H9 (cell line): ENCODE measurements around the gene CYP1A1. TPM values are rescaled to one million over a fixed set of nuclear protein-coding genes. Genes with fewer than 3 reads are reported as not detected.

Source experiments
- DNase-seq: peaks from one replicate; pipeline ENCODE4 v3.0.0-alpha.2; 2017
- H2AFZ ChIP-seq: one replicate; pipeline ENCODE4 v1.6.1; 2013; ENCODE audit warnings: mild to moderate bottlenecking, low read length, control low read depth, moderate library complexity
- H2AK5ac ChIP-seq: 2 replicates; pipeline ENCODE4 v1.6.1; 2013; ENCODE audit warnings: low read length, control low read depth, mixed read lengths; ENCODE audit not compliant: insufficient read length
- H2BK120ac ChIP-seq: one replicate; pipeline ENCODE4 v1.6.1; 2013; ENCODE audit warnings: low read depth, mild to moderate bottlenecking, low read length, control low read depth, inconsistent platforms; ENCODE audit not compliant: poor library complexity, severe bottlenecking
- H2BK12ac ChIP-seq: 2 replicates; pipeline ENCODE4 v1.6.1; 2013; ENCODE audit warnings: low read length, control low read depth, mixed read lengths, low read depth; ENCODE audit not compliant: insufficient read length
- H2BK15ac ChIP-seq: 2 replicates; pipeline ENCODE4 v1.6.1; 2013; ENCODE audit warnings: low read depth, low read length, control low read depth
- H2BK20ac ChIP-seq: one replicate; pipeline ENCODE4 v1.6.1; 2013; ENCODE audit warnings: low read depth, mild to moderate bottlenecking, low read length, control low read depth, inconsistent platforms; ENCODE audit not compliant: poor library complexity, severe bottlenecking
- H2BK5ac ChIP-seq: 2 replicates; pipeline ENCODE4 v1.6.1; 2013; ENCODE audit warnings: low read length, control low read depth, mixed read lengths; ENCODE audit not compliant: insufficient read length
- H3K14ac ChIP-seq: 2 replicates; pipeline ENCODE4 v1.6.1; 2013; ENCODE audit warnings: low read length, control low read depth; ENCODE audit not compliant: insufficient read depth
- H3K18ac ChIP-seq: 2 replicates; pipeline ENCODE4 v1.6.1; 2013; ENCODE audit warnings: low read depth, mild to moderate bottlenecking, mixed read lengths, low read length, control low read depth; ENCODE audit not compliant: insufficient read length
- H3K23ac ChIP-seq: 2 replicates; pipeline ENCODE4 v1.6.1; 2013; ENCODE audit warnings: low read length, control low read depth, mixed read lengths, low read depth; ENCODE audit not compliant: insufficient read length
- H3K23me2 ChIP-seq: 2 replicates; pipeline ENCODE4 v1.6.1; 2013; ENCODE audit warnings: low read depth, mild to moderate bottlenecking, mixed read lengths, low read length, control low read depth; ENCODE audit not compliant: insufficient read length, poor library complexity, severe bottlenecking
- H3K27ac ChIP-seq: 2 replicates; pipeline ENCODE4 v1.5.1; 2013; ENCODE audit warnings: low read length, control low read depth, mixed read lengths, low read depth; ENCODE audit not compliant: insufficient read length
- H3K27me3 ChIP-seq: 2 replicates; pipeline ENCODE4 v1.6.1; 2013; ENCODE audit warnings: low read length, control low read depth, inconsistent platforms; ENCODE audit not compliant: insufficient read depth
- H3K4ac ChIP-seq: 2 replicates; pipeline ENCODE4 v1.6.1; 2013; ENCODE audit warnings: low read depth, mild to moderate bottlenecking, control low read depth, inconsistent platforms, low read length, moderate library complexity
- H3K4me1 ChIP-seq: 2 replicates; pipeline ENCODE4 v1.6.1; 2013; ENCODE audit warnings: low read length, control low read depth, inconsistent platforms; ENCODE audit not compliant: insufficient read depth
- H3K4me2 ChIP-seq: 2 replicates; pipeline ENCODE4 v1.6.1; 2013; ENCODE audit warnings: low read length, control low read depth, mixed read lengths; ENCODE audit not compliant: insufficient read length, insufficient read depth
- H3K56ac ChIP-seq: 2 replicates; pipeline ENCODE4 v1.6.1; 2013; ENCODE audit warnings: low read depth, mild to moderate bottlenecking, mixed read lengths, low read length, control low read depth; ENCODE audit not compliant: insufficient read length
- H3K79me1 ChIP-seq: 2 replicates; pipeline ENCODE4 v1.6.1; 2013; ENCODE audit warnings: low read depth, mild to moderate bottlenecking, moderate library complexity, low read length, control low read depth, inconsistent platforms; ENCODE audit not compliant: insufficient read depth, poor library complexity, severe bottlenecking
- H3K79me2 ChIP-seq: 2 replicates; pipeline ENCODE4 v1.6.1; 2013; ENCODE audit warnings: low read length, control low read depth, inconsistent platforms; ENCODE audit not compliant: insufficient read depth
- H3K9ac ChIP-seq: 2 replicates; pipeline ENCODE4 v1.6.1; 2013; ENCODE audit warnings: low read length, control low read depth, mixed read lengths; ENCODE audit not compliant: insufficient read length; ENCODE audit errors: extremely low read depth
- H3K9me3 ChIP-seq: one replicate; pipeline ENCODE4 v1.6.1; 2013; ENCODE audit warnings: low read depth, low read length, inconsistent platforms; ENCODE audit not compliant: control insufficient read depth
- H3T11ph ChIP-seq: one replicate; pipeline ENCODE4 v1.6.1; 2013; ENCODE audit warnings: mild to moderate bottlenecking, low read length, control low read depth, inconsistent platforms
- H4K20me1 ChIP-seq: one replicate; pipeline ENCODE4 v1.6.1; 2013; ENCODE audit not compliant: control insufficient read depth, insufficient read length, insufficient read depth
- H4K5ac ChIP-seq: 2 replicates; pipeline ENCODE4 v1.6.1; 2013; ENCODE audit warnings: low read depth, mild to moderate bottlenecking, mixed read lengths, low read length, control low read depth; ENCODE audit not compliant: insufficient read length
- H4K8ac ChIP-seq: replicated peaks from 2 replicates; pipeline ENCODE4 v1.6.1; 2013; ENCODE audit warnings: low read length, control low read depth, mixed read lengths, low read depth; ENCODE audit not compliant: insufficient read length
- H4K91ac ChIP-seq: 2 replicates; pipeline ENCODE4 v1.6.1; 2013; ENCODE audit warnings: low read depth, mild to moderate bottlenecking, moderate library complexity, mixed read lengths, low read length, control low read depth; ENCODE audit not compliant: insufficient read length
- H3K27ac Mint-ChIP-seq, 3 experiments: 2 replicates in 2 of 3; 3 replicates in 1 of 3; pipeline ENCODE4 v1.8.0; 2020 to 2021; ENCODE audit warnings: mixed read lengths in 3 of 3, mild to moderate bottlenecking in 1 of 3, moderate library complexity in 1 of 3
- H3K27me3 Mint-ChIP-seq: 2 replicates; pipeline ENCODE4 v1.8.0; 2021; ENCODE audit warnings: low read depth, mild to moderate bottlenecking, moderate library complexity, mixed read lengths
- H3K36me3 Mint-ChIP-seq, 3 experiments: 2 replicates in 2 of 3; 3 replicates in 1 of 3; pipeline ENCODE4 v1.8.0; 2020 to 2021; ENCODE audit warnings: low read depth in 3 of 3, mixed read lengths in 3 of 3; ENCODE audit not compliant: insufficient read depth in 1 of 3
- H3K4me1 Mint-ChIP-seq, 2 experiments: 2 replicates each; pipeline ENCODE4 v1.8.0; 2020; ENCODE audit warnings: mixed read lengths in 2 of 2
- H3K4me3 Mint-ChIP-seq, 2 experiments: 2 replicates in 1 of 2; 3 replicates in 1 of 2; pipeline ENCODE4 v1.8.0; 2020 to 2021; ENCODE audit warnings: mild to moderate bottlenecking in 2 of 2, mixed read lengths in 2 of 2, moderate library complexity in 1 of 2
- H3K9me3 Mint-ChIP-seq, 2 experiments: 2 replicates in 1 of 2; 3 replicates in 1 of 2; pipeline ENCODE4 v1.8.0; 2020; ENCODE audit warnings: mild to moderate bottlenecking in 2 of 2, mixed read lengths in 2 of 2, moderate library complexity in 1 of 2
- total RNA-seq: library from RNA; stranded (reverse); gene quantifications from 2 replicates; pipeline ENCODE4 v1.2.1, GENCODE V29; 2021
- TF ChIP-seq, protein P1 (sequence below): fragments of 200-600 bp; sonication (generic); conservative IDR thresholded peaks from 3 replicates; pipeline ENCODE4 v1.8.0; 2021; ENCODE audit warnings: antibody characterized with exemption, mild to moderate bottlenecking

CYP1A1 gene
- total RNA-seq, 1 experiment from 2014 or later, result 0.33 TPM

DNA sequence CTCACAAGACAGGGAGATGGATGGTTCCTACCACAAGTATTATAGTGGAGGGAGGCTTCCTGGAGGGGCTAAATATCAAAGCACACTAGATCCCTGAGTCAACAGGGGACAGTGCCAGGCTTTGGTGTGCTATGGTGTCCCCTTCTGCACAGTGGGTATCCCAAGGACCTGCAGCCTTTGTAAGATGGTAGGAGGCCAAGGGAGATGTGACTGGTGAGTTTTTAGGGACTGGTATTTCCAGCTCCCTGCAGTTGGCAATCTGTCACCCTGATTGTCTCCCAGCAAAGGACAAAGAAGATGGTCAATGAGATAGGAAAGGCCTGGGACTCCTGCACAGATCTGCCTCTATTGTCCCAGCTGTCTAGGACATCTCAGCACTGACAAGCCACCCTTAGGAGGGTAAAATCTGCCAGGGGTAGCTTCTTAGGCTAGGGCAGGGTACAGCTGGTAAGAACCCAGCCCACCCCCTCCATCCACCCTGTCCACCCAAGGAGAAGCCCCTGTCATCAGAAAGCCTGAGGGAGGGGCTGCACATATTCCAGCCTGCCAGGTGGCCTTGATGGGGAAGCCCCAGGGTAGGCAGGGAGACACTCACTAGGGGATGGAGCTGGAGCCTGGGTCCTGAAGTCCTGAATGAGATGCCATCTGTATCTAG lies 631 bp downstream of the CYP1A1 start:
- no peak overlapping the region for H4K8ac ChIP-seq
- H2BK12ac ChIP-seq, result no peak overlapping the region
- H3K4me3 Mint-ChIP-seq, result peak overlapping the region; percentile 59 to 80
- peaks cover 12% of the 10 kb centered on the region for H3K23me2 ChIP-seq
- H4K91ac ChIP-seq, result no peak overlapping the region
- no peak overlapping the region for H2AFZ ChIP-seq
- peaks cover 12% of the 10 kb centered on the region in 2 experiments for H3K4me1 Mint-ChIP-seq
- no peak overlapping the region for H2BK15ac ChIP-seq
- H4K5ac ChIP-seq, result no peak overlapping the region
- H3K79me1 ChIP-seq, result no peaks in the 10 kb centered on the region
- H3K4me2 ChIP-seq, result no peak overlapping the region
- no peak overlapping the region for H2AK5ac ChIP-seq
- H3K79me2 ChIP-seq, result no peaks in the 10 kb centered on the region
- H3K9ac ChIP-seq, result no peak overlapping the region
- H3K27ac ChIP-seq, result no peak overlapping the region
- no peak overlapping the region for H3K18ac ChIP-seq
- H3K27ac Mint-ChIP-seq, result no peak overlapping the region
- no peak overlapping the region for H2BK120ac ChIP-seq
- no peaks in the 10 kb centered on the region; the same call in 1 of the 2 replicates for H3K4me1 ChIP-seq
- no peaks in the 10 kb centered on the region for H4K20me1 ChIP-seq
- peaks cover 6 to 12% of the 10 kb centered on the region in 2 experiments for H3K9me3 Mint-ChIP-seq
- no peak overlapping the region for H3T11ph ChIP-seq
- H3K9me3 ChIP-seq, result no peaks in the 10 kb centered on the region
- no peak overlapping the region for H3K14ac ChIP-seq
- no peak overlapping the region for H2BK5ac ChIP-seq
- H3K36me3 Mint-ChIP-seq, result no peaks in the 10 kb centered on the region; a peak in 2 of 7 replicates
- H3K27me3 ChIP-seq, result peaks cover 7% of the 10 kb centered on the region; the same call in 1 of the 2 replicates
- no peak for DNase-seq
- H3K23ac ChIP-seq, result no peak overlapping the region
- H3K27me3 Mint-ChIP-seq, result peaks cover 70% of the 10 kb centered on the region
- no peak overlapping the region for H3K56ac ChIP-seq
- no peak overlapping the region for H2BK20ac ChIP-seq
- TF ChIP-seq, protein P1, sequence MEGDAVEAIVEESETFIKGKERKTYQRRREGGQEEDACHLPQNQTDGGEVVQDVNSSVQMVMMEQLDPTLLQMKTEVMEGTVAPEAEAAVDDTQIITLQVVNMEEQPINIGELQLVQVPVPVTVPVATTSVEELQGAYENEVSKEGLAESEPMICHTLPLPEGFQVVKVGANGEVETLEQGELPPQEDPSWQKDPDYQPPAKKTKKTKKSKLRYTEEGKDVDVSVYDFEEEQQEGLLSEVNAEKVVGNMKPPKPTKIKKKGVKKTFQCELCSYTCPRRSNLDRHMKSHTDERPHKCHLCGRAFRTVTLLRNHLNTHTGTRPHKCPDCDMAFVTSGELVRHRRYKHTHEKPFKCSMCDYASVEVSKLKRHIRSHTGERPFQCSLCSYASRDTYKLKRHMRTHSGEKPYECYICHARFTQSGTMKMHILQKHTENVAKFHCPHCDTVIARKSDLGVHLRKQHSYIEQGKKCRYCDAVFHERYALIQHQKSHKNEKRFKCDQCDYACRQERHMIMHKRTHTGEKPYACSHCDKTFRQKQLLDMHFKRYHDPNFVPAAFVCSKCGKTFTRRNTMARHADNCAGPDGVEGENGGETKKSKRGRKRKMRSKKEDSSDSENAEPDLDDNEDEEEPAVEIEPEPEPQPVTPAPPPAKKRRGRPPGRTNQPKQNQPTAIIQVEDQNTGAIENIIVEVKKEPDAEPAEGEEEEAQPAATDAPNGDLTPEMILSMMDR, result no peak
- H3K4ac ChIP-seq, result no peak overlapping the region
